HepG2 (cell line): Measurements from ENCODE around the gene CABP4. TPM values are rescaled to one million over a fixed set of nuclear protein-coding genes. Genes with fewer than 3 reads are reported as not detected.

Experiments used
- ADNP ChIP-seq: sonication (generic); formaldehyde crosslinking; IDR thresholded peaks from 2 replicates; pipeline ENCODE4 v1.4.0; 2020; ENCODE audit warnings: missing genetic modification reagents
- E2F2 ChIP-seq: sonication (generic); formaldehyde crosslinking; IDR thresholded peaks from 2 replicates; pipeline ENCODE4 v1.4.0; 2020; ENCODE audit warnings: missing genetic modification reagents, borderline replicate concordance
- FOXC1 ChIP-seq: sonication (generic); formaldehyde crosslinking; IDR thresholded peaks from 2 replicates; pipeline ENCODE4 v1.8.0; 2022; ENCODE audit warnings: mild to moderate bottlenecking, missing genetic modification reagents, borderline replicate concordance
- FOXJ3 ChIP-seq: sonication (generic); formaldehyde crosslinking; IDR thresholded peaks from 2 replicates; pipeline ENCODE4 v1.4.0; 2020; ENCODE audit warnings: missing genetic modification reagents, mild to moderate bottlenecking, borderline replicate concordance
- GABPA ChIP-seq, 2 experiments: IDR thresholded peaks; 2 replicates each; pipeline ENCODE4 v1.6.1; 2011 to 2016; ENCODE audit warnings: low read depth in 2 of 2, low read length in 1 of 2, missing biosample characterization in 1 of 2, missing genetic modification characterization in 1 of 2
- GLI4 ChIP-seq: sonication (generic); formaldehyde crosslinking; IDR thresholded peaks from 2 replicates; pipeline ENCODE4 v1.5.1; 2020; ENCODE audit warnings: missing genetic modification reagents, mild to moderate bottlenecking, moderate library complexity, borderline replicate concordance
- KAT8 ChIP-seq: IDR thresholded peaks from 2 replicates; pipeline ENCODE4 v1.6.1; 2016; ENCODE audit warnings: missing genetic modification reagents, missing compliant biosample characterization
- MATR3 ChIP-seq: sonication (generic); formaldehyde crosslinking; IDR thresholded peaks from 2 replicates; pipeline ENCODE4 v1.4.0; 2020; ENCODE audit warnings: missing genetic modification reagents
- MAX ChIP-seq: IDR thresholded peaks from 2 replicates; pipeline ENCODE4 v1.6.1; 2012; ENCODE audit warnings: inconsistent platforms
- MEIS2 ChIP-seq: sonication (generic); formaldehyde crosslinking; IDR thresholded peaks from 2 replicates; pipeline ENCODE4 v1.9.0; 2021; ENCODE audit warnings: mild to moderate bottlenecking, missing genetic modification reagents
- PHF8 ChIP-seq: sonication (generic); formaldehyde crosslinking; IDR thresholded peaks from 2 replicates; pipeline ENCODE4 v1.5.0; 2020; ENCODE audit warnings: missing genetic modification reagents
- SALL2 ChIP-seq: sonication (generic); formaldehyde crosslinking; IDR thresholded peaks from 2 replicates; pipeline ENCODE4 v1.8.1; 2023; ENCODE audit warnings: mild to moderate bottlenecking, missing genetic modification reagents, inconsistent platforms
- SNAI1 ChIP-seq: sonication (generic); formaldehyde crosslinking; IDR thresholded peaks from 2 replicates; pipeline ENCODE4 v1.5.0; 2020; ENCODE audit warnings: mild to moderate bottlenecking, missing genetic modification reagents, borderline replicate concordance
- SP4 ChIP-seq: sonication (generic); formaldehyde crosslinking; IDR thresholded peaks from 2 replicates; pipeline ENCODE4 v1.8.1; 2023; ENCODE audit warnings: mild to moderate bottlenecking, missing genetic modification reagents
- TCF7 ChIP-seq: sonication (generic); IDR thresholded peaks from 2 replicates; pipeline ENCODE4 v1.6.1; 2016; ENCODE audit warnings: antibody characterized with exemption, low read depth
- THYN1 ChIP-seq: sonication (generic); formaldehyde crosslinking; IDR thresholded peaks from 2 replicates; pipeline ENCODE4 v1.8.1; 2023; ENCODE audit warnings: low read depth, mild to moderate bottlenecking, moderate library complexity, missing genetic modification reagents, borderline replicate concordance
- ZBTB37 ChIP-seq: sonication (generic); formaldehyde crosslinking; IDR thresholded peaks from 2 replicates; pipeline ENCODE4 v1.4.0; 2020; ENCODE audit warnings: mild to moderate bottlenecking, missing genetic modification reagents
- ZNF280D ChIP-seq: sonication (generic); formaldehyde crosslinking; IDR thresholded peaks from 2 replicates; pipeline ENCODE4 v1.5.1; 2020; ENCODE audit warnings: mild to moderate bottlenecking, missing genetic modification reagents
- ZNF354B ChIP-seq: sonication (generic); formaldehyde crosslinking; IDR thresholded peaks from 2 replicates; pipeline ENCODE4 v1.8.0; 2022; ENCODE audit warnings: mild to moderate bottlenecking, missing genetic modification reagents
- ZNF501 ChIP-seq: sonication (generic); formaldehyde crosslinking; IDR thresholded peaks from 2 replicates; pipeline ENCODE4 v1.5.1; 2020; ENCODE audit warnings: mild to moderate bottlenecking, moderate library complexity, missing genetic modification reagents
- ZNF724P ChIP-seq: sonication (generic); formaldehyde crosslinking; IDR thresholded peaks from 2 replicates; pipeline ENCODE4 v1.8.0; 2022; ENCODE audit warnings: missing genetic modification reagents, borderline replicate concordance
- ZNF75D ChIP-seq: sonication (generic); formaldehyde crosslinking; IDR thresholded peaks from 2 replicates; pipeline ENCODE4 v1.8.1; 2023; ENCODE audit warnings: missing genetic modification reagents, mild to moderate bottlenecking, borderline replicate concordance
- ZNF775 ChIP-seq: sonication (generic); formaldehyde crosslinking; IDR thresholded peaks from 2 replicates; pipeline ENCODE4 v1.4.0; 2020; ENCODE audit warnings: missing genetic modification reagents, mild to moderate bottlenecking, moderate library complexity, borderline replicate concordance
- polyA plus RNA-seq, 8 experiments: library from polyadenylated mRNA; depleted of rRNA in 3 of 8; stranded (reverse) in 7 of 8; unstranded in 1 of 8; fragments of >200 nt; fragmentation: Illumina TruSeq in 4 of 8; extraction: Trizol in 4 of 8; gene quantifications; 2 replicates each; pipeline versions ENCODE4 v1.2.1 to v1.2.3, GENCODE V29; 2011 to 2016; ENCODE audit warnings: low read depth in 4 of 8, missing spikeins in 1 of 8, mixed read lengths in 1 of 8; ENCODE audit not compliant: insufficient read depth in 1 of 8
- total RNA-seq, 5 experiments: library from RNA; depleted of rRNA; stranded (reverse); fragments of >200 nt; fragmentation: Illumina TruSeq; extraction: Trizol; gene quantifications; 2 replicates each; pipeline ENCODE4 v1.2.3, GENCODE V29; 2016; ENCODE audit warnings: low read depth in 1 of 5

Gene CABP4
- total and polyA plus RNA-seq, 2 of the 13 experiments (the other 11 are each of a cell fraction or from before 2014, with no cell fraction given): not detected

GRCh38 chr11:67482827-67483798 is 28.0 kb downstream of the CABP4 start, which contains the start of gene AIP (continued):
- TF ChIP-seq SALL2 (CRISPR knock-in tag) (peak; percentile 80), FOXJ3 (CRISPR knock-in tag) (no peak), MAX (peak; percentile 100), GLI4 (CRISPR knock-in tag) (peak; percentile 92; the same call in 1 of the 2 replicates), THYN1 (CRISPR knock-in tag) (no peak), KAT8 (CRISPR knock-in tag) (peak; percentile 93), ZBTB37 (CRISPR knock-in tag) (0 out of 2 replicates have a peak, but pooled peaks have one; percentile 45), SNAI1 (CRISPR knock-in tag) (peak; percentile 89), MEIS2 (peak; percentile 54; the same call in 1 of the 2 replicates), ZNF775 (CRISPR knock-in tag) (peak; percentile 94), ZNF280D (peak; percentile 97), SP4 (peak; percentile 96), E2F2 (CRISPR knock-in tag) (no peak), GABPA (IDR thresholded peaks at IDR 0.05; ENCODE audit: low read depth, low read length) (peak; percentile 48; the same call in 1 of the 2 replicates), GABPA (CRISPR knock-in tag; IDR thresholded peaks at IDR 0.05; ENCODE audit: low read depth) (peak; percentile 85), TCF7 (no peak), ZNF354B (CRISPR knock-in tag) (peak; percentile 98), ADNP (no peak), ZNF724P (CRISPR knock-in tag) (peak; percentile 86; the same call in 1 of the 2 replicates), ZNF75D (CRISPR knock-in tag) (peak; percentile 97; the same call in 1 of the 2 replicates), PHF8 (peak; percentile 76), MATR3 (CRISPR knock-in tag) (no peak), ZNF501 (CRISPR knock-in tag) (peak; percentile 97), FOXC1 (CRISPR knock-in tag) (peak; percentile 99)
